Muscle of leg (tissue), 9 donors: ENCODE results near the gene HSD3B7. TPM values are rescaled to one million over a fixed set of nuclear protein-coding genes. Genes with fewer than 3 reads are reported as not detected.

Source experiments
- polyA plus RNA-seq, 8 donors: library from polyadenylated mRNA; unstranded; fragments of 120-200 nt; gene quantifications; one replicate each; pipeline versions ENCODE4 v1.2.1 to v1.2.3, GENCODE V29; 2013; ENCODE audit warnings: inconsistent platforms in 1 of 8, low replicate concordance in 1 of 8; ENCODE audit not compliant: insufficient read length in 8 of 8, insufficient read depth in 1 of 8
- total RNA-seq: library from RNA; stranded (reverse); fragments of 120-200 nt; gene quantifications from one replicate; pipeline ENCODE4 v1.2.4, GENCODE V29; 2013

HSD3B7 gene
- total and polyA plus RNA-seq, 9 donors: 7.3 to 13.7 (median 9.1) TPM

Other genes starting within 250 kb of the HSD3B7 start
- gene PHKG2, start 236.8 kb upstream of the HSD3B7 start, total RNA-seq: 10.5 TPM
- gene PHKG2, start 236.8 kb upstream of the HSD3B7 start, polyA plus RNA-seq: 10 to 100 TPM; 10.7 to 14.5 (median 13.3) TPM
- gene CFAP119, start 223.1 kb upstream of the HSD3B7 start, total RNA-seq: 1.8 TPM
- gene CFAP119, start 223.1 kb upstream of the HSD3B7 start, polyA plus RNA-seq: 1 to 10 TPM; 1.6 to 3.5 (median 2.6) TPM
- 43.9 TPM for gene RNF40, start 222.9 kb upstream of the HSD3B7 start, total RNA-seq
- gene RNF40, start 222.9 kb upstream of the HSD3B7 start, polyA plus RNA-seq: 10 to 100 TPM; 46.3 to 72.0 (median 56.9) TPM
- 12.4 TPM for gene ZNF629, start 198.0 kb upstream of the HSD3B7 start, total RNA-seq
- 10 to 100 TPM; 12.7 to 18.9 (median 15.3) TPM for gene ZNF629, start 198.0 kb upstream of the HSD3B7 start, polyA plus RNA-seq
- 47.6 TPM for gene BCL7C, start 91.1 kb upstream of the HSD3B7 start, total RNA-seq
- gene BCL7C, start 91.1 kb upstream of the HSD3B7 start, polyA plus RNA-seq: 10 to 100 TPM; 29.2 to 41.8 (median 34.8) TPM
- gene CTF1, start 88.6 kb upstream of the HSD3B7 start, total RNA-seq: 1.7 TPM
- gene CTF1, start 88.6 kb upstream of the HSD3B7 start, polyA plus RNA-seq: 10 to 100 TPM in 3 of 8 donors, 1 to 10 TPM in 5; 8.9 to 11.9 (median 9.8) TPM
- 6.3 TPM for gene FBXL19, start 61.6 kb upstream of the HSD3B7 start, total RNA-seq
- 10 to 100 TPM in 7 of 8 donors, 1 to 10 TPM in 1; 8.2 to 17.7 (median 11.8) TPM for gene FBXL19, start 61.6 kb upstream of the HSD3B7 start, polyA plus RNA-seq
- 11.8 TPM for gene ORAI3, start 36.1 kb upstream of the HSD3B7 start, total RNA-seq
- 10 to 100 TPM in 7 of 8 donors, 1 to 10 TPM in 1; 8.9 to 14.0 (median 11.1) TPM for gene ORAI3, start 36.1 kb upstream of the HSD3B7 start, polyA plus RNA-seq
- 2.7 TPM for gene SETD1A, start 27.5 kb upstream of the HSD3B7 start, total RNA-seq
- gene SETD1A, start 27.5 kb upstream of the HSD3B7 start, polyA plus RNA-seq: 10 to 100 TPM in 7 of 8 donors, 1 to 10 TPM in 1; 9.8 to 16.5 (median 13.1) TPM
- 0.66 TPM for gene STX1B, start 25.4 kb downstream of the HSD3B7 start, total RNA-seq
- 1 to 10 TPM in 7 of 8 donors, under 1 TPM in 1; 0.99 to 2.9 (median 1.6) TPM for gene STX1B, start 25.4 kb downstream of the HSD3B7 start, polyA plus RNA-seq
- 25.7 TPM for gene STX4, start 48.4 kb downstream of the HSD3B7 start, total RNA-seq
- 10 to 100 TPM; 38.0 to 49.8 (median 43.4) TPM for gene STX4, start 48.4 kb downstream of the HSD3B7 start, polyA plus RNA-seq
- gene ZNF668, start 89.0 kb downstream of the HSD3B7 start, total RNA-seq: 4.3 TPM
- 10 to 100 TPM in 6 of 8 donors, 1 to 10 TPM in 2; 8.5 to 12.3 (median 10.9) TPM for gene ZNF668, start 89.0 kb downstream of the HSD3B7 start, polyA plus RNA-seq
- gene ZNF646, start 89.2 kb downstream of the HSD3B7 start, total RNA-seq: 8.0 TPM
- gene ZNF646, start 89.2 kb downstream of the HSD3B7 start, polyA plus RNA-seq: 10 to 100 TPM in 3 of 8 donors, 1 to 10 TPM in 5; 7.9 to 11.6 (median 9.8) TPM
- gene PRSS53, start 103.7 kb downstream of the HSD3B7 start, total RNA-seq: 11.5 TPM
- gene PRSS53, start 103.7 kb downstream of the HSD3B7 start, polyA plus RNA-seq: 1 to 10 TPM; 1.8 to 6.3 (median 4.4) TPM
- gene VKORC1, start 109.6 kb downstream of the HSD3B7 start, total RNA-seq: 39.6 TPM
- gene VKORC1, start 109.6 kb downstream of the HSD3B7 start, polyA plus RNA-seq: 10 to 100 TPM; 55.0 to 75.2 (median 63.4) TPM
- gene BCKDK, start 123.2 kb downstream of the HSD3B7 start, total RNA-seq: 12.7 TPM
- gene BCKDK, start 123.2 kb downstream of the HSD3B7 start, polyA plus RNA-seq: 10 to 100 TPM; 24.8 to 33.3 (median 30.0) TPM
- gene KAT8, start 132.5 kb downstream of the HSD3B7 start, total RNA-seq: 65.2 TPM
- gene KAT8, start 132.5 kb downstream of the HSD3B7 start, polyA plus RNA-seq: 10 to 100 TPM; 45.9 to 55.1 (median 52.7) TPM
- not detected for gene PRSS8, start 150.5 kb downstream of the HSD3B7 start, total RNA-seq
- gene PRSS8, start 150.5 kb downstream of the HSD3B7 start, polyA plus RNA-seq: 10 to 100 TPM in 1 of 8 donors, 1 to 10 TPM in 2, under 1 TPM in 4, not detected in 1; 0.14 to 13.1 (median 0.47) TPM
- 2.3 TPM for gene PRSS36, start 164.9 kb downstream of the HSD3B7 start, total RNA-seq
- 1 to 10 TPM in 6 of 8 donors, under 1 TPM in 2; 0.55 to 2.6 (median 1.6) TPM for gene PRSS36, start 164.9 kb downstream of the HSD3B7 start, polyA plus RNA-seq
- gene FUS, start 194.9 kb downstream of the HSD3B7 start, total RNA-seq: 35.6 TPM
- gene FUS, start 194.9 kb downstream of the HSD3B7 start, polyA plus RNA-seq: 100 to 1,000 TPM; 413 to 585 (median 491) TPM
- 9.4 TPM for gene PYCARD, start 217.6 kb downstream of the HSD3B7 start, total RNA-seq
- gene PYCARD, start 217.6 kb downstream of the HSD3B7 start, polyA plus RNA-seq: 10 to 100 TPM in 2 of 8 donors, 1 to 10 TPM in 6; 5.9 to 10.9 (median 8.3) TPM
- gene TRIM72, start 228.9 kb downstream of the HSD3B7 start, total RNA-seq: 55.5 TPM
- 10 to 100 TPM; 47.7 to 83.0 (median 59.7) TPM for gene TRIM72, start 228.9 kb downstream of the HSD3B7 start, polyA plus RNA-seq
- not detected for gene PYDC1, start 231.9 kb downstream of the HSD3B7 start, total RNA-seq
- gene PYDC1, start 231.9 kb downstream of the HSD3B7 start, polyA plus RNA-seq: 1 to 10 TPM in 2 of 8 donors, under 1 TPM in 5, not detected in 1; 0.37 to 2.0 (median 0.84) TPM